Measurements from ENCODE around the gene TUBGCP2.

TUBGCP2 gene

DNA sequence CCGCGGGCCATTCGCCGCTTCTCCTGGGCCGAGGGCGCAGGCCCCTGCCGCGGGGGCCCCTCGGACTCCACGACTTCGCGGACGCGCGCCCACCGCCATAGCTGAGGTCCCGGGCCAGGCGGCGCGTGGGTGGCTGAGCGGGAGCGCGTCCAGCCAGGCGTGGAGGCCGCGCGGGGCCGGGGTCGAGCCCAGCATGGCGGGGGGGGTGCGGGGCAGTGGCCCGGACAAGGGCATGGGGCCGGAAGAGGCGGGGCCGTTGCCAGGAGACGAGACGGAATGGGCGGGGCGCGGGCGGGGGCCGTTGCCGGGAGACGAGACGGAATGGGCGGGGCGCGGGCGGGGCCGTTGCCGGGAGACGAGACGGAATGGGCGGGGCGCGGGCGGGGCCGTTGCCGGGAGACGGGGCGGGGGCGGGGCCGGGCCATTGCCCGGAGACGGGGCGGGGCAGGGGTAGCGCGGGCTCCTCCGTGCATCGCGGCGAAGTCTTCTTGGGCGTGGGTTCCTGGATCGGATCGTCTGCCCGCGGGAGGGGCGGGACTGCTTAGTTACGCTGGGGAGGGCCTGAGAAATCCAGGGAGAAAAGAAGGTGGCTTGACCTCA lies 46.8 kb downstream of the TUBGCP2 start:
- DNase-seq: peak; percentile 87

DNA sequence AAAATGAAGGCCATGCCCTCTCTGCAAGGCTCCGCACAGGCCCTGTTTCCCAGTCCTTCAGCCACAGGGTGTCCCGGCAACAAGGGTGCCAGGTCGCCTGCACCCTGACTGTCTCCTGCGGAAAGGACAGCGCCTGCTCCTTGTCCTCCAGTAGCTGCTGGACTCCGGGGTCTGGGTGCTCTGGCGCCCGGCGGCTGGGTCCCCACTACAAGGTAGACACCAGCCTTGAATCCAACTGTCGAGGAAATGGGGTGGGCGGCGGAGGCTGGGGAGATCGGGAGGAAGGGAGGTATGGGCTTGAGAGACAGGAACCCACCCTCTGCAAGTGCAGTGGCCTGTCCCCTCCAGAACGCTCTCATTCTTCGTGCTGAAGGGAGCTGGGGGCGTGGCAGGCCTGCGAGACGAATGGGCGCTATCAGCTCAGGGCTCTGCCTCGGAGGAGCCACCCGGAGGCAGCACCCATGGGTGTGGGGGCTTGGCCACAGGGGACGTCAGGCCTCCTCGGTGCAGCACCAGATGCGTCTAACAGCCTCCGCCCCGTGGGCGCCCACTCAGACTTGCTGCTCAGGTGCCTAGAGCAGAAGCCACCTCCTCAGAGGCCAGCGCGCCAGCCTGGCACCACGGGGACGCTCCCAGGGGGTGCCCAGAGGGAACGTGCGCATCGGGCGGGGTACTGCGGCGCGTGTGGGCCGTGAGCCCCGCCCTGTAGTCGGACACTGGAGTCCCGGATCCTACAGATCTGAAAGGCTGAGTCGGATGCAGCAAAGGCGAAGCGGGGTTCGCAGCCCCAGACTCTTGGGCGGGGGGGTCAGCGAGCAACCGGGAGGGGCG lies 47.6 kb downstream of the TUBGCP2 start:
- peak; percentile 85 for DNase-seq

DNA sequence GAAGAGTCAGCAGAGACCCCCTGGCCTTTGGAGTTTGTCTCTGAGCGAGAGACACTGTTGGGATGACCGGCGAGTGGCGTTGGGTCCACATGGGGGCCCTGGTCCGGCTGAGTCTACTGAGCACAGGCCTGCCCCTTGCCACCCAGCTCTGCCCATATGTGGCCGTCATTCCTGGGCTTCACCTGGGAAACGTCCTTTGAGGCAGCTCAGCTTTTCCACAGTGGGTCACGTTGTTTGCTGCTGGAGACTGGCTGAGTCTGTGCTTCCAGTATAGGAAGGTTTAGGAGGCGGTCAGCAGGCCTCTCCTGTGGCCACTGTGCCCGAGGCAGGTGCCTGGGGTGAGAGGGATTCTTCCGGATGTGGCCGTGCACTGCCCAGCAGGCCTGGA lies 49.1 kb downstream of the TUBGCP2 start:
- no peak for DNase-seq

DNA sequence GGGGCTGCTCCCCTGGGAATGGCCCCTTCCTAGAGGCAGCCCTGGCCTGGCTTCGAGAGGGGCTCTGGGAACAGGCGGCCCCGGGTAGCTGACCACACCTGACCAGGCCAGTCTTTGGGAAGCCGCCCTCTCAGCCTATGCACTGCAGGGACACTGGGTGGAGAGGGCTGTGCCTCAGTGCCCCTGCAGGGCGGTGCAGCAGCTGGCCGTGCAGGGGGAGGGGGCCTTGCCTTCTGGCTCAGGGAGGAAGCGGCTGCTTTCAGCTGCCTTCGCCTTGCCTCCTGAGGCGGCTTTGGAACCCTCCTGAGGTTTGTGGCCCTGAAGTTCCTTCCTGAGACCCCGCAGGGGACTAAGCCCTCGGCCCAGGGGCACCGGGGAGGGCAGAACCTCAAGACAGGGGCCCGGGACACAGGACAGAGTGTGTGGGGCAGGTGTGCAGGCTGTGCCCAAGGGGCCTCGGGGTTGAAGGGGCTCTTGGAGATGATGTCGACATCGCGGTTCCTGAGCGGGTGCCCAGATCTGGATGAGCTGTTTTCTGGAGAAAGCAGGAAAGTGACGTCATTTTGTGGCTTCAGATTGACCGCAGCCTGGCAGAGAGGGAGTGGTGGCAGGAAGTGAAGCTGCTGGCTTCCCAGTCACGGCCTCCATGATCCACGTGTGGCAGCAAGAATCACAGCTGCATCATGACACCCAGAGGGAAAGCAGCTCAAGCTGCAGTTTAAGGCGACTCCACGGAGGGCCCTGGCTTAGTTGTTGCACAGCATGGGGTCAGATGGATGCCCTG lies 49.7 kb downstream of the TUBGCP2 start:
- peak; percentile 97 for DNase-seq

DNA sequence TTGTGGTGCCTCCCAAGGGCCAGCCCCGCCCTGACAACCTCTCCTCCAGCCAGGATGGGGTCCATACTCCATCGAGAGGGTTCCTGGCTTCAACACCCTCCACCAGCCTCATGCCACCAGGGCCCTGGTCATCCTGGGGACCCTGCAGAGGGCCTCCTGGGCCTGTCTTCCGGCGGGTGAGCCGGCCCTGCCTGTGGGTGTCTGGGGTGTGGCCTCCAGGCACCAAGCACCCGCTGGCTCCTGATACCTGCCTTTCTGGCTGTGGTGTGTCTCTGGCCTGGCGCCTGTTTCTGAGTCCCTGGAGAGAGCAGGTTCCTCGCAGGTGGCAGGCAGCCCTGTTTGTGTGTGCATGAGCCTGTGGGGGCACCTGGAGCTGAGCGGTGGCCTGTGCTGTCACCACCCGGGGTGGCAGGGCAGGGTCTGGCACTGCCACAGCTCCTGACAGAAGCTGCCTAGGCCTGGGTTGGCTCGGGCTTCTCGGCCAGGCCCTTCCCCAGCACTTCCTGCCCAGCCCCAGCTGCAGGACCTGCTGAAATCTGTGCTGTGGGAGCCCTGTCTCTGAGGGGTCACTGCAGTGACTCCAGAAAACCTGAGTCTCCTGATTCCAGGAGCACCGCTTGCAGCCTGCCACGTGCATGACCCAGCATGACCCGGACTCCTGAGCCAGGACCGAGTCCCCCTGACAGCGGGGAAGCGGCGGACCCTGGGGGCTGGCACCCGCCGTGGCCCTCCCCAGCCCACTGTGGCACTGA lies 50.4 kb downstream of the TUBGCP2 start:
- peak; percentile 70 for DNase-seq

DNA sequence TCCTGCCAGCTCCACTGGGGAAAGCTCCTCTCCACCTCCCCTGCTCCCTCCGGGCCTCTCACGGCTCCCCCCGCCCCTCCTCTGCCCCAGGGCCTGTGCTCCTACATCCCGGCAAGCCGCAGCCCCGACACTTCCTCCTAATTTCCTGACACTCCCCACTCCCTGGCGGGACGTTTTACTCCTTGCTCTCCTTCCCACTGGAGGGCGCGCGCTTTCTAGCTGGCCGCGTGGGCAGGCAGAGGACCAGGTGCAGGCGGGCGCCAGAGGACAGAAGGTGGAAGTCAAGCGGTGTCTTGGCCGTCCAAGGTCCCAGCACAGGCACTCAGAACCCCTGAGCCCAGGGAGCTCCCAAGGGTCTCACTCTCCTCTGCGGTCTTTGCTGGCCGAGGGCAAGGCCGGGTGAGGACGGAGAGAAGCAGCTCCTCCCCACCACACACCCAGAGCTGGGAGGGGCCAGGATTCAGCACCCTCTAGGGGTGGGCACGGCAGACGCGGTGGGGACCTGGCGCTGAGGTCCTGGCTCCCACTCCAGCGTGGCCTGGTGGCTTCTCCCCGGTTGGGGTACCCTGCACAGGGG lies 51.1 kb downstream of the TUBGCP2 start:
- peak; percentile 67 for DNase-seq

DNA sequence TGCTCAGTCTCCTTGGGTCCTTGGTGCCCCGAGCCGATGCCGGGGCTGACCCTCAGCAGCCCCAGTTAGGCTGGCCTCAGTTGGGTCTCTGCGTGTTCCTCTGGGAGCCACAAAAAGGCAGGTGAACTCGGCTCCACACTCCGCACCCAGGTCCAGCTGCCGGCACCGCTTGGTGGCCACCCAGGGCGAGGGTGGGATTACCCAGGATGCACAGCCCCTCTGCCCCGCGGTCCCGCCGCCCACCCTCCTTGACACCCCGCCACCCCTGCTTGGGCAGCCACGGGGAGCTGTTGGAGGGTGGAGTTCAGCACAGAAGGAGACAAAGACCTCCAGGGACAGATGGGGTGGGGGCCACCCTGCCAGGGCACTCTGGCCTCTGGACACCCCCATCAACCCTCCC lies 53.3 kb downstream of the TUBGCP2 start:
- no peak for DNase-seq

DNA sequence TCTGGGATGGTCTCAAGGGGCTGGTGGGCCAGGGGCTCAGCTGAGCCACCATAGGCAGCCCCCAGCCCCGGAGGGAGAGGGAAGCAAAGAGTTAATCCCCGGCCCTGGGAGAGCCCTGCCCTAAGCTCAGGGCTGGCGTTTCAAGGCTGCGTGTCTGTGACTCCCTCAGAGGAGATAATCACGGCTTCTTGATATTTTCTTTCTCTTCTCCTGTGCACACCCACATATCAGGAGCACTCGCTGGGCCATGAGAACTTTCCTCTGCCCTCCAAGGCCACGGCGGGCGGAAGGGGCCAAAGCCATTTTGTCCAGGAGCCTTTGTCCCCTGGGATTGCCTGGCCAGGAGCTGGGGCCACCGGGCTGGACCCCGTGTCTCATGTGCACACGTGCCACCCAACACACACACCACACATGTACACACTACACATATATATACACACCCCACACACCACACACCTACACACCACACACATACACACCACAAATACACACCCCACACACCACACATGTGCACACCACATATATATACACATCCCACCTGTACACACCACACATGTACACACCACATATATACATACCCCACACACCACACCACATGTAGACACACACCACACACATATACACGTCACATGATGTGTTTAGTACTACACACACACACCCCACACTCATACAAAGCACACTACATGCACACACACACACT lies 54.1 kb downstream of the TUBGCP2 start:
- DNase-seq: no peak

DNA sequence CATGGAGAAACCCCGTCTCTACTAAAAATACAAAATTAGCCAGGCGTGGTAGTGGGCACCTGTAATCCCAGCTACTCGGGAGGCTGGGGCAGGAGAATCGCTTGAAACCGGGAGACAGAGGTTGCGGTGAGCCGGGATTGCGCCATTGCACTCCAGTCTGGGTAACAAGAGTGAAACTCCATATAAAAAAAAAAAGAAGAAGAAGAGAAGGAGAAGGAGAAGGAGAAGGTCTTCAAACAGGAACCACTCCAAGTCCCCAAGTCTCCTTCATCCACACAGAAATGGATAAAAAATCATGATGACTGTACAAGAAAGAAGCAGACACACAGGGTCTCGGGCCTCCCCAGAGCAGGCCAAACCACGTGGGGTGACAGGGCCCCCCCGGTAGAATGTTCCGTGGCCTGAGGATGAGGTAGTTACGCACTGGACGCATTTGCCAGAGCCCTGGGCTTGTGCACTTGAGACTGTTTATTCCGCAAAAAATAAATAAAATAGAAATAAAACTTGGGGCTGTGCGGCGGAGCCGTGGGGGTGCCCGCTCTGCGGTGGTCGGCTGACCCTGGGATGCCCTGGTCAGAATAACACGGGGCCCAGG lies 55.2 kb downstream of the TUBGCP2 start:
- DNase-seq: no peak

DNA sequence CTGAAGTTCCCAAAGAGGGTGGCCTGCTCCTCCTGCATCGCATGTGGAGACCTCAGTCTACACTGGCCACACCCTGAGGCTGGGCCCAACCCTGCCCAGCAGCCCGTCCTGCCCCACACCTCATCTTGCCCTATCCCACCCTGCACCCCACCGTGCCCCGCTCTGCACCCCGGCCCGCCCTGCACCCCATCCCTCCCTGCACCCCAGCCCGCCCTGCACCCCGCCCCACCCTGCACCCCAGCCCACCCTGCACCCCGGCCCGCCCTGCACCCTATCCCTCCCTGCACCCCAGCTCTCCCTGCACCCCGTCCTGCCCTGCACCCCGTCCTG lies 56.5 kb downstream of the TUBGCP2 start:
- DNase-seq: no peak

DNA sequence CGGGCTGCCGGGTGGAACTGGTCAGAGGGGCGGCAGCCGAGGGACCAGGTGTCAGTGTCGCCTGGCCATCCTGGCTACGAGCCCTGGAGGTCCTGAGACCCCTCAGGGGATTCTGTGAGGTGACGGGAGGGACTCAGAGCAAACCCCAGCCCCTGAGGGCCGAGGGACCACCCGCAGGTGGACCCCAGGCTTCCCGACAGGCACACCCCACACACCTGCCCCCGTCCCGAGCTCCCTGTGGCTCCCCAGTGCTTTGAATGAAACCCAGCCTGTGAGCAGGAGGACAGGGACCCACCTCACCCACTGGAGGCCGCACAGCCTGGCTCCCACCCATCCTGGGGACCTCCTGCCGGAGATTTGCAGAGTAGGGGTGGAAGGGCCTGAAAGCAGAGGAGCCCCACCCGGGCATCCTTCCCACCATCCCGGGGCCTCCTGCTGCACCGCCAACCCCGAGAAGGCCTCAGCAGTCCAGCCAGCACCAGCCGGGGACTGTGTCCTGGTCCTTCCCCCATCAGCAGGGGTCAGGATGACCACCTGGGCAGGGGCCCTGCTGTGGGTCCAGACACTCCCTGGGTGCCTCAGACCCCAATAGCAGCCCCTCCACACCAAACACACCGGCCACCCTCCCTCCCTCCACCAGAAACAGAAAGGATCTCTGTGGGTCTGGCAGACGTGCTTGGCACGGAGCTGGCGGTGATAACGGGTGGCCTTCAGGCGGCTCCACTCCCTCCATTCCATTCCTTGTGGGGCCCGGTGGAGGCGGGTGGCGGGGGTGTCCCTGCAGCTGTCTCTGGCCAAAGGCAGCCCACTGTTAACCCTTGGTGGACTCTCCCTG lies 57.1 kb downstream of the TUBGCP2 start:
- DNase-seq: no peak

DNA sequence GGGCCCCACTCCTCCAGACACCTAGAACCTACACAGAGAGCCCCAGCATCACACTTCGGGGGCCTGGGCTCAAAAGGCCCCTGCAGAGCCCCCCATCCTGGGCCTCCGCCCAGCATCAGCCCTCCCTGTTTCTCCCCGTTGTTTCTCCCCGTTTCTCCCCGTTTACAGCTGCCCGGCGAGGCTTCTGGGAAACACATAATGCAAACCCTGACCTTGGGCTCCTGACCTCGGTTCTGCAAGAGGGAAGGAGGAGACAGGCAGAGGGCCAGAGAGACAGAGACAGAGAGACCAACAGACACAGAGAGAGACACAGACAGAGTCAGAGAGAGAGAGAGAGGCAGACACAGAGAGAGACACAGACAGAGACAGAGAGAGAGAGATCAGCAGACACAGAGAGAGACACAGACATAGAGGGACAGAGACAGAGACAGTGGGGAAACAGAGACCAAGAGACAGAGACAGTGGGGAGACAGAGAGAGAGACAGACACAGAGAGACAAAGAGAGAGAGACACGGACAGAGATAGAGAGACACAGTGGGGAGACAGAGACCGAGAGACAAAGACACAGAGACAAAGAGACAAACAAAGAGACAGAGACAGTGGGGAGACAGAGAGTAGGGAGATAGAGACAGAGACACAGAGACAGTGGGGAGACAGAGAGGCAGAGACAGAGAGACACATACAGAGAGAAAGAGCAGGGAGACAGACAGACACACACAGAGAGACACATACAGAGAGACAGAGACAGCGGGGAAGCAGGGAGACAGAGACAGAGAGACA lies 58.5 kb downstream of the TUBGCP2 start:
- no peak for DNase-seq

DNA sequence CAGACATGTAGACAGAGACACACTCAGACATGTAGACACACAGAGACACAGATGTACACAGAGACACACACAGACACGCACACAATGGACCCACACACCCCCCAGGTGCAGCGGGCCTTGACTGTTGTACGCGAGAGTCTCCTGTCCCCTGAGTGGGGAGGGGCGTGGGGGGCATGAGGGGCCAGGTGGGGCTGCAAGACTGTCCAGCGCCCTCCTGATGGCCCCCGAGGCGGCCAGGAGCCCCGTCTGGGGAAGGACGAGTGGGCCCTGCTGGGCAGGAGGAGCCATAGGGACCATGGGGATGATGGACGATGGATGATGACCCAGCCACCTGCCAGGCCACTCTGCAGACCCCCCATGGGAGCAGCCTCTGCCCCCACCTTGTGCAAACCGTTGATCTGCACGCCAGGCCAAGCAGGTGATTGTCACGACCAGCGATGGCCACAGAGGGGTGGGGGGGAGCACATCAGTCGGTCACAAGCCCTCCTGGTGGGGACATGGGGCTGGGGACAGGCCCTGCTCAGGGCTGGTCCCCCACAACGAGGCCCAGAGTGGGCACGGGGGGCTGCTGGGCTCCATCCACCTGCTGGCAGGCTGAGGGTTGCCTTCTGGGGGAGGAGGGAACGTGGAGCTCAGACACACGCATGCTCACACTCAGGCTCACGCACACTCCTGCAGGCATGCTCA lies 59.4 kb downstream of the TUBGCP2 start:
- no peak for DNase-seq

DNA sequence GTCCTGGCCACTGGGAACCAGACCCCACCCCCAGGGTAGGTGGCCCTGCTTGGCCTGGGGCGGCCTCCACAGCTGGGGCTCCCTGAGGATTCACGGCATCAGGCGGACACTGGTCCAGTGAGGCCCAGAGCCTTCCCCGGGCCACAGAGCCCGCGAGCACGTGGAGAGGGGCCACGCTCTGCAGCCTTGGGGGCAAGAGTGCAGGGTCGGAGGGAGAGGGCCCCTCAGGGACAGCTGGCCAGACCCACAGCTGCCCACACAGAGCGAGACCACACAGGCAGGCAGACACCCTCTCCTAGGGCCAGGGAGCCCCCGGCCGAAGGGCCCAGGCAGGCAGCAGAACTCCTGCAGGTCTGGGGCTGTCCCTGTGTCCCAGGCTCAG lies 60.3 kb downstream of the TUBGCP2 start:
- no peak for DNase-seq

DNA sequence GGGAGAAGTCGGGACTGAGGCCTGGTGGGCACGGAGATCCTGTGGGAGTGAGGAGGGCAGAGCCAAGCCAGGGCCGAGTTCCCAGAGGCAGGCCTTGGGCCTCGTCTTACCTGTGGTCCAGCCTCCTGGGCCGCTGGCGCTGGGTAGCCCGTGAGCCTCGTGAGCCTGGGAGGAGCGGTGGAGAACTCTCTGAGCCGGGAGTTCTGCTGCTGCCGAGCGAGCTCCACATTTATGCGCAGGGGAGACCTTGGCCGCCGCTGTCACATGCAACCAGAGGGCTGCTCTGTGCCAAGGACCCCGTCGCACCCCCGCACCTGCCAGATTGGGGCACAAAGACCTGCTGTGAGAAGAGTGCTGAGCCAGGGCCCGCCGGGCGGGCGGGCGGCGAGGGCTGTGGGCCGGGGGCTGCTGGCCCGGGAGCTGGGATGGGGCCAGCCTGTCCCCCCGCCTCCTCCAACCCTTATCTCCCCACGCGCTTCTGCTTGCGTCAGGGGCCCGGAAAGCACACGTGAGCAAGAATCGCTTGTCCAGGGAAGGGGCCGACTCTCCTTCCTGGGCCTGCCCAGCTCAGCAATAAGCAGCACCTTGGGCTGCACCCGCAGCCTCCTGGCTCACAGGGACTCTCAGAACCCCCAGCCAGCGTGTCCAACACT lies 60.9 kb downstream of the TUBGCP2 start:
- no peak for DNase-seq

DNA sequence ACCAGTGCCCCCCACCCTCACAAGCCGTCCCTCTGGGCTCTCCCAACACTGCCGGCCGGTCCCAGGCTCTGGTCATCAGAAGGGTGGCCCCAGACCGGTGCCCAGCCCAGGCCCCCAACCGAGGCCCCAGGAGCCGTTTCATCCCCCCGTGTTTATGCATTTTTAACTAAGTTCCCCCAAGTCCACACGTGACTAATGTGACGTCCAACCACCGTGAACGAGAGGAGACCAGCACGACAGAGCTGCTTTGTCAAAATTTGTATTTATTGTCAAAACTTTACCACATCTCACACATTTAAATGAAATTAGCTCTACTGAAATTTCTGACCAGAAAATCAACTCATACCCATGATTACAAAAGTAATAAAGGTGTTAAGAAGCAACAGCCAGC lies 62.4 kb downstream of the TUBGCP2 start:
- no peak for DNase-seq

DNA sequence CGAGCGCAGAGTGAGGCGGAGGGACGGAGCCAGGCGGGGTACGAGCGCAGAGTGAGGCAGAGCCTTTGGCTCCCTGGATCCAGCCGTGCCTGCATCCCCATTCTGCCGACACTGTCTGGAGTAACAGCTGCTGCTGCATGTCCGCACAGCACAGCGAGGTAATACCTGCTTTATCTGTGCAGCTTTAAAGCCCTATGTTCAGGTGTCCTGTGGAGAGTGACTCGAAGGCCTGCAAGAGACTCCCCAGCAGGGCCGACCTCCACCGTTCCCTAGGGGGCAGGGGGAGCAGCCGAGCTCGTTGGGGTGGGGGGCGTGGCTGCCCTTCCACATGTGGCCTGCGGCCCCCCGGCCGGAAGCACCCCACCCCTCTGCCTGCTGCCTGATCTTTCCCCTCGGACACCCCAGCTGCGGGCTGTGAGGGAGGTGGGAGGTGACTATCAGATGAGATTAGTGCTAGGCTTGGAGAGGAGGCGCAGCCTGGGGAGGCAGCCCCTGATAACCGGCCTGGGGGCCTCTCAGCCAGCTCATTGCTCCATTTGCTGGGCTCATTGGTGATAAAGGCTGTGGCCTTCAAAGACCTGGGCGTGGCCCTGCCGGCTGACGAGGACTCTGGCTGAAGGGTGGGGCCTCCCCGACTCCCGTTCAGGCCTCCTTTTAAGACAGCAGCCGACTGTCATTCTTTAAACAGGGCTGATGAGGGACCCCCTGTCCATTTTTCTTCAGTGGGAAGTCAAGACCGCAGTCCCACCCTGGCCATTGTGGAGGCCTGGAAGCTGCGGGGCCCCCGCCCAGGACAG lies 63.0 kb downstream of the TUBGCP2 start:
- no peak for DNase-seq

DNA sequence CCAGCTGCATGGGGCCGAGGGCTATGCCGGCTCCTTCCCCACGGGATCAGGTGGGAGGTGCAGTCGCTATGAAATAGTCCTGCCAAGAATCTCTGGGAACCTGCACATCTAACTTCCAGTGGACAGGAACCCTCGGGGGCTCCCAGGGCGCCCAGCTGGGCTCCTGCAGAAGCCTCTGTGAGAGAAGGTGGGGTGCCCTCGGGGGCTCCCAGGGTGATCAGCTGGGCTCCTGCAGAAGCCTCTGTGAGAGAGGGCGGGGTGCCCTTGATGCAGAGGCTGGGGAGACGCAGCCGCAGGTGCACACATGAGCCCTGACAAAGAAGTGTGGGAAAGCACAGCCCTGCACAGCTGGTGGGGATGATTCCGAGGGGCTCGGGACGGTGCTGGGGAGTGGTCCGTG lies 65.1 kb downstream of the TUBGCP2 start:
- DNase-seq: no peak
